Measurements from ENCODE around the gene CD22.

Gene CD22

DNA sequence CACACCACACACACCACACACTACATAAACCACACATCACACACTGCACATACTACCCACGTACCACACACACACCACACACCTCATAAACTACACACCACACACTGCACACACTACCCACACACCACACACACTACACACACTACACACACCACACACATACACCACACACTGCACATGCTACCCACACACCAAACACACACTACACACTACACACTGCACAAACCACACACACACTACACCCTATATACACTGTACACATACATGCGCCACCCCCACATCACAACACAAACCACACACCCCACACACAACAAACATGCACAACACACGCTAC, 31.5 kb upstream of the CD22 start:
- Histone ChIP-seq H3K4me1 (ENCODE audit: control insufficient read depth in 1 of 2, insufficient read depth in 2 of 2, low read length in 2 of 2) (no peaks in the 10 kb centered on the region), H3K4me3 (ENCODE audit: low read depth in 1 of 2, low read length in 2 of 2) (no peak overlapping the region), H3K9me3 (ENCODE audit: control insufficient read depth in 1 of 2, low read length in 2 of 2) (no peaks in the 10 kb centered on the region), H3K36me3 (ENCODE audit: control insufficient read depth in 1 of 2, insufficient read depth in 2 of 2, low read length in 2 of 2) (no peaks in the 10 kb centered on the region), H3K27ac (ENCODE audit: low read length) (no peak overlapping the region), H3K27me3 (ENCODE audit: low read depth, low read length) (peaks cover 17% of the 10 kb centered on the region)

DNA sequence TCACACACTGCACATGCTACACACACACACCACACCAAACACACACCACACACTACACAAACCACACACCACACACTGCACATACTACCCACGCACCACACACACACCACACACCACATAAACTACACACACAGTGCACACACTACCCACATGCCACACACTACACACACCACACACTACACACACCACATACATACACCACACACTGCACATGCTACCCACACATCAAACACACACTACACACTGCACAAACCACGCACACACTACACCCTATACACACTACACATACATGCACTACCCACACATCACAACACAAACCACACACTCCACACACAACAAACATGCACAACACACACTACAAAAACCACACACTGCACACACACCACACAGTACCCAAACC, 31.1 kb upstream of the CD22 start:
- Histone ChIP-seq H3K4me3 (ENCODE audit: low read depth in 1 of 2, low read length in 2 of 2) (no peak overlapping the region), H3K4me1 (ENCODE audit: control insufficient read depth in 1 of 2, insufficient read depth in 2 of 2, low read length in 2 of 2) (no peaks in the 10 kb centered on the region), H3K9me3 (ENCODE audit: control insufficient read depth in 1 of 2, low read length in 2 of 2) (no peaks in the 10 kb centered on the region), H3K27ac (ENCODE audit: low read length) (no peak overlapping the region), H3K36me3 (ENCODE audit: control insufficient read depth in 1 of 2, insufficient read depth in 2 of 2, low read length in 2 of 2) (no peaks in the 10 kb centered on the region), H3K27me3 (ENCODE audit: low read depth, low read length) (peaks cover 17% of the 10 kb centered on the region)

DNA sequence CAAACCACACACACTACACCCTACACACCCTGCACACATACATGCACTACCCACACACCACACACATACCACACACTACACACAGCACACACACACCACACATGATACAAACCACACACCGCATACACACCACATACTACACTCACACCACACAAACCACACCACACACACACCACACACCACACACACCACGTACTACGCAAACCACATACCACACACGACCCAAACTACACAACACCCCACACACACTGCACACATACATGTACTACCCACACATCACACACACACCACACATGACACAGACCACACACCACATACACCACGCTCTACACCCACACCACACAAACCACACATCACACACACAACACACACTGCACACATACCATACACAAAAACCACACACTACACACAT, 30.4 kb upstream of the CD22 start:
- Histone ChIP-seq H3K4me3 (ENCODE audit: low read depth in 1 of 2, low read length in 2 of 2) (no peak overlapping the region), H3K27me3 (ENCODE audit: low read depth, low read length) (peaks cover 17% of the 10 kb centered on the region), H3K27ac (ENCODE audit: low read length) (no peak overlapping the region), H3K36me3 (ENCODE audit: control insufficient read depth in 1 of 2, insufficient read depth in 2 of 2, low read length in 2 of 2) (no peaks in the 10 kb centered on the region), H3K9me3 (ENCODE audit: control insufficient read depth in 1 of 2, low read length in 2 of 2) (no peaks in the 10 kb centered on the region), H3K4me1 (ENCODE audit: control insufficient read depth in 1 of 2, insufficient read depth in 2 of 2, low read length in 2 of 2) (no peaks in the 10 kb centered on the region)

DNA sequence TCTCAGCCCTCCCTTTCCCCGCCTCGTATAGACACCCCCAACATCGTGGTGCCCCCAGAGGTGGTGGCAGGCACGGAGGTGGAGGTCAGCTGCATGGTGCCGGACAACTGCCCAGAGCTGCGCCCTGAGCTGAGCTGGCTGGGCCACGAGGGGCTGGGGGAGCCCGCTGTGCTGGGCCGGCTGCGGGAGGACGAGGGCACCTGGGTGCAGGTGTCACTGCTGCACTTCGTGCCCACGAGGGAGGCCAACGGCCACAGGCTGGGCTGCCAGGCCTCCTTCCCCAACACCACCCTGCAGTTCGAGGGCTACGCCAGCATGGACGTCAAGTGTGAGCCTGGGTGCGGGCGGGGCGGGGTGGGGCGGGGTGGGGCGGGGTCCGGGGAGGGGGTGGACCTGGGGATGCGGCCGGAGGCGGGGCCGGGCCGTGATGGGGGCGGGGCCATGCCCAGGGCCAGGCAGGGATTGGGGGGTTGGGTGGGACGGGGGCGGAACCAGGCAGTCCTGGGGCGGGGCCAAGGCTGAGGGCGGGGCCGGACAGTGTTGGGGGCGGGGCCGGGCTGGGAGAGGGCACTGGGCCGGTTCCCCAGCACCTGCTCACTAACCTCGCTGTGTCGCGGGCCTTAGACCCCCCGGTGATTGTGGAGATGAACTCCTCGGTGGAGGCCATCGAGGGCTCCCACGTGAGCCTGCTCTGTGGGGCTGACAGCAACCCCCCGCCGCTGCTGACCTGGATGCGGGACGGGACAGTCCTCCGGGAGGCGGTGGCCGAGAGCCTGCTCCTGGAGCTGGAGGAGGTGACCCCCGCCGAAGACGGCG, 29.3 kb upstream of the CD22 start:
- H3K4me3 ChIP-seq (ENCODE audit: low read depth in 1 of 2, low read length in 2 of 2) = no peak overlapping the region
- no peaks in the 10 kb centered on the region for H3K4me1 ChIP-seq (ENCODE audit: control insufficient read depth in 1 of 2, insufficient read depth in 2 of 2, low read length in 2 of 2)
- peaks cover 17% of the 10 kb centered on the region for H3K27me3 ChIP-seq (ENCODE audit: low read depth, low read length)
- no peak overlapping the region for H3K27ac ChIP-seq (ENCODE audit: low read length)
- H3K36me3 ChIP-seq (ENCODE audit: control insufficient read depth in 1 of 2, insufficient read depth in 2 of 2, low read length in 2 of 2) = no peaks in the 10 kb centered on the region
- no peaks in the 10 kb centered on the region for H3K9me3 ChIP-seq (ENCODE audit: control insufficient read depth in 1 of 2, low read length in 2 of 2)

DNA sequence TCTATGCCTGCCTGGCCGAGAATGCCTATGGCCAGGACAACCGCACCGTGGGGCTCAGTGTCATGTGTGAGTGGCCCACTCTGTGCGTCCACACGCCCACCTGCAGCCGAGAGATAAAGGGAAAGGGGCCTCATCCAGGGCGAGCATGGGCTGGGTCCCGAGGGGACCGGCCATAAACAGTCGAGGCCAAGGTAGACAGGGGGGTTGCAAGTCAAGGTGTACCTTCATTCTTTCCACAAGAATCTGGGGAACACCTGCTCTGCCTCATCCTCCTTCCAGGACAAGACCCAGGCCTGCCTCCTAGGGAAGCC, 28.7 kb upstream of the CD22 start:
- Histone ChIP-seq H3K27me3 (ENCODE audit: low read depth, low read length) (peaks cover 17% of the 10 kb centered on the region), H3K4me3 (ENCODE audit: low read depth in 1 of 2, low read length in 2 of 2) (no peak overlapping the region)

DNA sequence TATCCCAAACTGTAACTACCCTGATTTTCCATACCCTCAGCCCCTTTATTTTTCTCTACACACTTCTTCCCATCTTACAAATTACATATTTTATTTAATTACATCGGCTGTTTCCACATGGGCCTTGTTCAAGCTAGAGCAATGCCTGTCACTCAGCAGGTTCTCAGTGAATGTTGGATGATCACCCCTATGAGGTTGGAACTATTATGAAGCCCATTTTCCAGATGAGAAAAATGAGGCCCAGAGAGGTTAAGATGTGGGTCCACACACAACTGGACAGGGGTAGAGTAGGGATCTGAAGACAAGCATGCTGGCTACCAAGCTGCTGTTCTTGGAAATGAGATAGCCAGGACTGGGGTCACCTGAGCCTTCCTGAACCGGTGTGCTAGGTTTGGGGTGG, 27.0 kb upstream of the CD22 start:
- Histone ChIP-seq H3K36me3 (ENCODE audit: control insufficient read depth in 1 of 2, insufficient read depth in 2 of 2, low read length in 2 of 2) (no peaks in the 10 kb centered on the region), H3K9me3 (ENCODE audit: control insufficient read depth in 1 of 2, low read length in 2 of 2) (no peaks in the 10 kb centered on the region), H3K27ac (ENCODE audit: low read length) (no peak overlapping the region)

More for the DNA sequence above, 28.7 kb upstream of the CD22 start:
- Histone ChIP-seq H3K9me3 (ENCODE audit: control insufficient read depth in 1 of 2, low read length in 2 of 2) (no peaks in the 10 kb centered on the region), H3K4me1 (ENCODE audit: control insufficient read depth in 1 of 2, insufficient read depth in 2 of 2, low read length in 2 of 2) (no peaks in the 10 kb centered on the region), H3K27ac (ENCODE audit: low read length) (no peak overlapping the region), H3K36me3 (ENCODE audit: control insufficient read depth in 1 of 2, insufficient read depth in 2 of 2, low read length in 2 of 2) (no peaks in the 10 kb centered on the region)

DNA sequence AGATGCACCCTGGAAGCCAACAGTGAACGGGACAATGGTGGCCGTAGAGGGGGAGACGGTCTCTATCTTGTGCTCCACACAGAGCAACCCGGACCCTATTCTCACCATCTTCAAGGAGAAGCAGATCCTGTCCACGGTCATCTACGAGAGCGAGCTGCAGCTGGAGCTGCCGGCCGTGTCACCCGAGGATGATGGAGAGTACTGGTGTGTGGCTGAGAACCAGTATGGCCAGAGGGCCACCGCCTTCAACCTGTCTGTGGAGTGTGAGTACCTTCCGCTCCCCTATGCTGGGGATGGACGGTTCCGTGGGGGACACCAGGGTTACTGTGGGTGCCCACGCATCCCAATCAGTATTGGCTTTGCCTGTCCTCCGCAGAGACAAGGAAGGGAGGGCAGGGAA, 26.5 kb upstream of the CD22 start:
- peaks cover 11% of the 10 kb centered on the region for H3K27me3 ChIP-seq (ENCODE audit: low read depth, low read length)
- H3K36me3 ChIP-seq (ENCODE audit: control insufficient read depth in 1 of 2, insufficient read depth in 2 of 2, low read length in 2 of 2) = no peaks in the 10 kb centered on the region
- H3K4me3 ChIP-seq (ENCODE audit: low read depth in 1 of 2, low read length in 2 of 2) = no peak overlapping the region
- no peak overlapping the region for H3K27ac ChIP-seq (ENCODE audit: low read length)
- H3K4me1 ChIP-seq (ENCODE audit: control insufficient read depth in 1 of 2, insufficient read depth in 2 of 2, low read length in 2 of 2) = no peaks in the 10 kb centered on the region
- H3K9me3 ChIP-seq (ENCODE audit: control insufficient read depth in 1 of 2, low read length in 2 of 2) = no peaks in the 10 kb centered on the region

More for the DNA sequence above, 27.0 kb upstream of the CD22 start:
- H3K4me3 ChIP-seq (ENCODE audit: low read depth in 1 of 2, low read length in 2 of 2) = no peak overlapping the region
- H3K27me3 ChIP-seq (ENCODE audit: low read depth, low read length) = peaks cover 16% of the 10 kb centered on the region
- H3K4me1 ChIP-seq (ENCODE audit: control insufficient read depth in 1 of 2, insufficient read depth in 2 of 2, low read length in 2 of 2) = no peaks in the 10 kb centered on the region

DNA sequence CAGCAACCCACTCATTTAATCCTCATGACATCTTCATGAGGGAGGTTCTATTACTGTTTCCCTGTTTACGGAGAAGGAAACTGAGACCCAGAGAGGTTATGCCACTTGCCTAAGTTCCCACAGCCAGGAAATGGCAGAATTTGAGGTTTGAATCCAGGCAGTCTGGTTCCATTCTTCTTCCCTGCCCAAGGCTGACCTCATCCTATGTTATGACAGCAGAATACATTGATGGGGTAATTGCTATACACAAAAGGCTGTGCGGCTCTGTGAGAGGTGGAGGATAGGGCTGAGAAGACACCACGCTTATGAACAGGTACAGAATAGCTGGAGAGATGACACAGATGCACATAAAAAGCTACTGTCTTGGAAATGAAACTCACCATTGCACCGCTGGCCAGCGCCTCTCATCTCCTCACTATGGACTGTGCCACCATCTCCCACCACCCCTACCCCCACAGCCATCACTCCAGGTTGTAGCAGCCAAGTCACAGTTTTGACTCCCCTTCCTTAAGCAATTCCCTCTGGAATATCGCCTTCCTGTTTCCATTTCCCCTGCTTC, 25.6 kb upstream of the CD22 start:
- H3K4me3 ChIP-seq (ENCODE audit: low read depth in 1 of 2, low read length in 2 of 2) = no peak overlapping the region
- no peaks in the 10 kb centered on the region for H3K4me1 ChIP-seq (ENCODE audit: control insufficient read depth in 1 of 2, insufficient read depth in 2 of 2, low read length in 2 of 2)
- no peak overlapping the region for H3K27ac ChIP-seq (ENCODE audit: low read length)
- H3K36me3 ChIP-seq (ENCODE audit: control insufficient read depth in 1 of 2, insufficient read depth in 2 of 2, low read length in 2 of 2) = no peaks in the 10 kb centered on the region
- H3K27me3 ChIP-seq (ENCODE audit: low read depth, low read length) = peaks cover 2% of the 10 kb centered on the region
- H3K9me3 ChIP-seq (ENCODE audit: control insufficient read depth in 1 of 2, low read length in 2 of 2) = no peaks in the 10 kb centered on the region

DNA sequence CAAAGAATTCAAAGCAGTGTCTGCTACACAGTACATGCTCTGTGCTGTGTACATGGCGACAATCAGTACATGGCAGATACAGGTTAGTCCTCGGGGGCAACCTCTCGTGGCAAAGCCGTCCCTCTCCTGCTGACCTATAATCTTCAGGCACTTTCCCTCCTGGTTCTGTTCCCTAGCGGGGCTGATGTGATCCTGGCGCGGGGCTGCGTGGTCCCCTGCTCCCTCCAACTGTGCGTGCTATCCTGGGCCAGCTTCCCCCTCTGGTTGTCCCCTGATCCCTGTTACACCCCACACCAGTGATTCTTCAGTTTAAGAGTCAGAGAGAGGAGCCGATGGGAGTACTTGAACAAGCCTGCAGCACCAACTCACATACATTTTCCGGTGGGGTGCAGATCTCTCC, 25.0 kb upstream of the CD22 start:
- Histone ChIP-seq H3K36me3 (ENCODE audit: control insufficient read depth in 1 of 2, insufficient read depth in 2 of 2, low read length in 2 of 2) (no peaks in the 10 kb centered on the region), H3K4me1 (ENCODE audit: control insufficient read depth in 1 of 2, insufficient read depth in 2 of 2, low read length in 2 of 2) (no peaks in the 10 kb centered on the region), H3K27ac (ENCODE audit: low read length) (no peak overlapping the region), H3K27me3 (ENCODE audit: low read depth, low read length) (no peaks in the 10 kb centered on the region), H3K9me3 (ENCODE audit: control insufficient read depth in 1 of 2, low read length in 2 of 2) (no peaks in the 10 kb centered on the region), H3K4me3 (ENCODE audit: low read depth in 1 of 2, low read length in 2 of 2) (no peak overlapping the region)

DNA sequence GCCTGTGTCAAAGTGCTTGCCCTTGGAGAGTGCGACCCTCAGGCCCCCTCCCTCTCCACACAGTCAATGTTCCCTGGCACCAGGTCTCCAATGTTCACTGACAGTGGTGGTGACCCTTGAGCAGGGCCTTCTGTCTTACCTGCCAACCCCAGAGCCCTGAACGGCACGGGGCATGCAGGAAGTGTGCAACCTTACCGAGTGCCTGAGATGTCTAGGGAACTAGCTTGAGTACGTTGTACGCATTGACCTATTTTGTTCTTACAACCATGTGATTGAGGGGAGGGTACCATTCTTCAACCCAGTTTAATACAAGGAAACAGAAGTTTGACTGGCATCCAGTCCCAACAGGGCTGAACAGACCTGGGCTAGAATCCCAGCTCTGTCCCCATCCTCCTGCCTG, 23.8 kb upstream of the CD22 start:
- Histone ChIP-seq H3K27me3 (ENCODE audit: low read depth, low read length) (no peaks in the 10 kb centered on the region), H3K4me3 (ENCODE audit: low read depth in 1 of 2, low read length in 2 of 2) (no peak overlapping the region), H3K4me1 (ENCODE audit: control insufficient read depth in 1 of 2, insufficient read depth in 2 of 2, low read length in 2 of 2) (no peaks in the 10 kb centered on the region), H3K27ac (ENCODE audit: low read length) (no peak overlapping the region), H3K9me3 (ENCODE audit: control insufficient read depth in 1 of 2, low read length in 2 of 2) (no peaks in the 10 kb centered on the region), H3K36me3 (ENCODE audit: control insufficient read depth in 1 of 2, insufficient read depth in 2 of 2, low read length in 2 of 2) (no peaks in the 10 kb centered on the region)

DNA sequence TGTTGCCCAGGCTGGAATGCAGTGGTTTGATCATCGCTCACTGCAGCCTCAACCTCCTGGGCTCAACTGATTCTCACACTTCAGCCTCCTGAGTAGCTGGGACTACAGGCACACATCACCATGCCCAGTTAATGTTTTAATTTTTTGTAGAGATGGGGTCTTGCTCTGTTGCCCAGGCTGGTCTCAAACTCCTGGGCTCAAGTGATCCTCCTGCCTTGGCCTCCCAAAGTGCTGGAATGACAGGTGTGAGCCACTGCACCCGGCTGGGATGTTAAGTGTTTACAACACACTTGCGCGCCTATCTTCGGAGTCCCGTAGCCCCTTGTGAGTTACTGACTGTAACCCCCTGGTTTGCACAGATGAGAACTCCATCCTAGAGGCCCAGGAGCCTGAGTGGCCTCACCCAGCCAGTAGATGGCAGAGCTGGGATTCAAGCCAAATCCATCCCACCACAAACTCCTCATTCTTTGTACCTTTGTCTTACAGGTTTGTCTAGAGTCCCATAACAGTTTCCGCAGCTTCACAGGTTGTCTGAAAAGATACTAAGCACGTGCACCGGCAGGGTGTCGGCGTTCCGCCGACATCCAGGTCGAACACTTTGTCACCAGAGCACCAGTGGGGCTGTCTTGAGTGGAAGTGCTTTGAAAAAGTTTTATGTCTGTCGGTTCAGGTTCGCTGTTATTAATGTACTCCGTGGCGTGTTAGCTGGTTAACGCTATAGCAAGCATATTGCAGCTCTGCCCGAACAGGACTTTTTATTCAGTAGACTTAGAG, 22.3 kb upstream of the CD22 start:
- Histone ChIP-seq H3K4me1 (ENCODE audit: control insufficient read depth in 1 of 2, insufficient read depth in 2 of 2, low read length in 2 of 2) (no peaks in the 10 kb centered on the region), H3K4me3 (ENCODE audit: low read depth in 1 of 2, low read length in 2 of 2) (no peak overlapping the region), H3K27ac (ENCODE audit: low read length) (no peak overlapping the region)

More for the DNA sequence above, 22.3 kb upstream of the CD22 start:
- Histone ChIP-seq H3K9me3 (ENCODE audit: control insufficient read depth in 1 of 2, low read length in 2 of 2) (no peaks in the 10 kb centered on the region), H3K36me3 (ENCODE audit: control insufficient read depth in 1 of 2, insufficient read depth in 2 of 2, low read length in 2 of 2) (no peaks in the 10 kb centered on the region), H3K27me3 (ENCODE audit: low read depth, low read length) (no peaks in the 10 kb centered on the region)
